Choroid plexus epithelial cell (primary cell): ENCODE results near the gene LAMA4.

Source experiments
- DNase-seq: peaks from one replicate; pipeline ENCODE4 v3.0.0-alpha.2; 2010; ENCODE audit warnings: low read depth
- H3K4me3 ChIP-seq: 2 replicates; pipeline ENCODE4 v1.5.1; 2011; ENCODE audit warnings: low read depth, mild to moderate bottlenecking, control low read depth, low read length, moderate library complexity
- TF ChIP-seq, protein P1 (sequence below): conservative IDR thresholded peaks from 2 replicates; pipeline ENCODE4 v1.5.1; 2011; ENCODE audit warnings: low read depth, mild to moderate bottlenecking, control low read depth, inconsistent platforms, low read length, moderate library complexity

LAMA4 gene

DNA sequence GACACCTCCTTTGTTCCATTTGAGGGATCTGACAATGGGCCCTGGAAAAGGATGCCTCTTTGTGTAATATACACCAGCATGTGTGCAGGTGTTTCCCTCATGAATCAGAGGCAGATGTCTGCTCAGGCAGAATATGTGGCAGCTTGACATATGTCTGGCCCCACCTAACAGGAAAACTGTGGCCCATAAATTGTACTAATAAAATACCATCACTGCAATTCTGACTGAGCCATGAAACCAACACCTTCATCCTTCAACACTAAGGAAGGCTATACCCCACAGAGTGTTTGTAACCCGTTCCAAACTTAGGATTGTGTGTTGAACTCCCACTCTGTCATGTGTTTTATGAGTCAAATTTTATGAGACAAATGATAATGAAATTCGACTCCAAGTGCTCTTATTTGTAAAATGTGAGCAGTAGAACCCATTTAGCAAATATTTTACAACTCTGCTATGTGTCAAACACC is 22.7 kb downstream of the LAMA4 start:
- TF ChIP-seq, protein P1, sequence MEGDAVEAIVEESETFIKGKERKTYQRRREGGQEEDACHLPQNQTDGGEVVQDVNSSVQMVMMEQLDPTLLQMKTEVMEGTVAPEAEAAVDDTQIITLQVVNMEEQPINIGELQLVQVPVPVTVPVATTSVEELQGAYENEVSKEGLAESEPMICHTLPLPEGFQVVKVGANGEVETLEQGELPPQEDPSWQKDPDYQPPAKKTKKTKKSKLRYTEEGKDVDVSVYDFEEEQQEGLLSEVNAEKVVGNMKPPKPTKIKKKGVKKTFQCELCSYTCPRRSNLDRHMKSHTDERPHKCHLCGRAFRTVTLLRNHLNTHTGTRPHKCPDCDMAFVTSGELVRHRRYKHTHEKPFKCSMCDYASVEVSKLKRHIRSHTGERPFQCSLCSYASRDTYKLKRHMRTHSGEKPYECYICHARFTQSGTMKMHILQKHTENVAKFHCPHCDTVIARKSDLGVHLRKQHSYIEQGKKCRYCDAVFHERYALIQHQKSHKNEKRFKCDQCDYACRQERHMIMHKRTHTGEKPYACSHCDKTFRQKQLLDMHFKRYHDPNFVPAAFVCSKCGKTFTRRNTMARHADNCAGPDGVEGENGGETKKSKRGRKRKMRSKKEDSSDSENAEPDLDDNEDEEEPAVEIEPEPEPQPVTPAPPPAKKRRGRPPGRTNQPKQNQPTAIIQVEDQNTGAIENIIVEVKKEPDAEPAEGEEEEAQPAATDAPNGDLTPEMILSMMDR, result no peak
- DNase-seq, result peak; percentile 57
- no peak overlapping the region for H3K4me3 ChIP-seq

DNA sequence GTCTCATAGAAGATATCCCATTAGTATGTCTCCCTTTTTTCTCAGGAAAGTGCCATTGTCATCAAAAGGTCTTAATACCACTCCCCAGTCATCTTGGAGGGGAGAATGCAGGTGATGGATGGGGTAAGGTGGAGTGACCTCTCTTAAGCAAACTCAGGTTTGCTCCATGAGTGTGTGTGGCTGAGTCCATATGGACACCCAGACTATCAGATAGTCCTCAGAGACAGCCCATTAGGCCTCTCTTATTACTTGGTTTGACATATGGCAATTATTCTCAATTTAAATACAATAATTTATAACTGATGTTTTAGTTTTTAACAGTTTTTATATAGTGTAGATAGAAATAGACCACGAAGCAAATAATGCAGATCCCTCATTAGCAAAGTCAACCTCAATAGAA is 23.2 kb downstream of the LAMA4 start:
- DNase-seq, result no peak
- TF ChIP-seq, protein P1, result no peak
- H3K4me3 ChIP-seq, result no peak overlapping the region

DNA sequence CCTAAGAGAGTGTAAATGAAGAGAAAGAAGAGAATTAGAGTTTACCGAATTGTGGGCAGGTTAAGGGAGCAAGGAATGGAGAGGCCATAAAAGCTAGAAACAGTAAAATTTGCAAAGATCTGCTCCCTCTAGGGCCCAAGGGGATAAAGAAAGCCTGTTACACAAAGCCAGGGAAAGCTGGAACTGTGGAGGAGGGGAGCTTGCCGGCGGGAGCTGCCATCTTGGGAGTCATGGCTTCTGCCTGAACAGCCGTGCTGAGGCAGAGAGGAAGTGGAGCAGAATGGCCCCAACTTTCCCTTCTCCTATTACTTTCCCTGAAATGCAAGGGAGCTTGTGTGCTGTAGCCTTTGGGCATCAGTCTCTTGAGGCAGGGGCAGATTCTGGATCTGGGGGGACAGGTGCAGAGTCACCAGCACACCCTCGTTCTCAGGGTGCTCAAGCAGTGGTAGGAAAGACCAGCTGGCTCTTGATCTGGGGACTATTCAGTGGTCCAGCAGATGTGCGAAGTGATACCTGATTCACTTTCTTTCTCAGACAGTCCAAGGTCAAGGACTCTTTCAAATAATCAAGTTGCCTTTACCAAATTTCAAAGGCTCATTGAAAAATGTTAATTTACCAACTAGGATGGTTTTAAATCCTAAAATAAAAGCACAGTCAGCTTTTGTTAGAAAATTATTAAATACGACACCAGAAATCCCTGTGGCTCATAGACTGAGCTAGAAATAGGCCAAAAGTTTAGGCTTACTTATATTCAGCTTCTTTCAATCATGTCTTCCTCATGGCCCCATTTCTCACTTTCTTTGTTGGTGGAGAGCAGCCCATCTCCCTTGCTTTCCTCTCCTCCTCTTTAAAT is 25.7 kb downstream of the LAMA4 start:
- TF ChIP-seq, protein P1, result no peak
- DNase-seq, result no peak
- H3K4me3 ChIP-seq, result no peak overlapping the region

DNA sequence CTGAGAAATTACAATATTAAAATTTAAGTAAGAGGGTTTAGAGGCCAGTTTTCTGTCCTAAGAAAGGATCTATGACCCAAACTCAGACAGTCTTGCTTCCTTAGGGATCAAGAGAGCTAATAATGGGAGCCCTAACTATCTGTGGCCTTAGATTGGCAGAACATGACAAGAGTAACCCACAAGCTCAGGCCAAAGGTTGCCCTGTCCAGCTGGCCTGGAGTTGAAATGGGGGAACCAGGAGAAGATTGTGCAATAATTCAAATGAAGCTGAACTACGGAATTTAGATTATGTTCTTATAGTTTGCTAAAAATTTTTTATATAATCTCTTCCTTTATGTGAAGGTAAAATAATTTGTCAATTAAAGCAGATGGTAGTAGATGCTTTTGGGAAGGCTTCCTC is 26.4 kb downstream of the LAMA4 start:
- no peak for DNase-seq
- TF ChIP-seq, protein P1, result no peak
- H3K4me3 ChIP-seq, result no peak overlapping the region

DNA sequence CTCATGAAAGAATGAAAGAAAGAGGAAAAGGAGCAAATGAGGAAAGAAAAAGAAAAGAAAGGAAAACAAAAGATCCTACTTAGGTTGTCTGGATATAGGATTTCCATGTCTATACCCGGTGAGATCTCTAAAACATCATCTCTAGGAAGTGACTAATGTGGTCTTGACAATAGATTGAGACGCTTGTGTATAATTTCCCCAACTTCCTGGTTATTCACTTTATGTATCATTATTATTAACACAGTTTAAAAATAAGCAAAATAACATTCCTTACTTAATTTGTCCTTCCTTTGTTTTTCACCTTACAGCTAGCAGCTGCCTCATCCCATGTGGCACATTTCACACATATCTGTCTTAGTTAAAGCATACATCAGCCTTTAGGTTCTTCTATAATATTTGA is 27.0 kb downstream of the LAMA4 start:
- TF ChIP-seq, protein P1, result no peak
- DNase-seq, result no peak

DNA sequence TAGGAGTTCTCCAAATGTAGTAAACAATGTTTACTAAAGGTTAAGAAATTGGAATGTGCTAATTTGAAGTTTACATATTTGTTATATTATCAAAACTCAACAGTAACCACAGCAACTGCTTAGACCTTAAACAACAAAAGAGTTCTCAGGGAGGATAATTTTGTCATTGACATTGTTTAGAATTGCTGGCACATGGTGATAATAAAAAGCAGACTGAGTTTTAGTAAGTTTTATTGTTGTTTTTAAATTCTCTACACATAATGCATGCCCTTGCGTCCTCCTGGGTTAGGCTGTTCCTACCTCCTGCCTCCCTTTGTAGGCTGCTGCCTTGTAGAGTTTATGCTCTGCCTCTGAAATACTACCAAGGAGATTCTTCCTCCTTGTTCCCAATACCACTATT is 28.7 kb downstream of the LAMA4 start:
- TF ChIP-seq, protein P1, result no peak
- DNase-seq, result peak; percentile 59
- no peak overlapping the region for H3K4me3 ChIP-seq

More for the DNA sequence above, 27.0 kb downstream of the LAMA4 start:
- H3K4me3 ChIP-seq, result no peak overlapping the region

DNA sequence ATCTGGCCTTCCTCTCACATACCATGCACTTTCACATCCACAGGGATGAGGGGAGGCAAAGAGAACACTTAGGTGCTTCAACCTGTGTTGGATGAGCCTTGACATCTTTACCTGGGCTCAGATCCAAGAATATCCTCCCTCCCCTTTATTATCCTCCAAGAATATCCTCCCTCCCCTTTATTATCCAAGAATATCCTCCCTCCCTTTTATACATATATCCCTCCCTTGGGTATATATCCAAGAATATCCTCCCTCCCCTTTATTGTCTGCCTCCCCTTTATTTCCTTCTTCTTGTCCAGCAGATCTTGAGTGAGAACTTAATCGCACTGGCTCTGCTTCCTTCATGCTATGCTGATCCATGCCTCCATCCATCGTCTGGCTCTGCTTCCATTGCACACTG is 30.3 kb downstream of the LAMA4 start:
- TF ChIP-seq, protein P1, result no peak
- no peak overlapping the region for H3K4me3 ChIP-seq

More for the DNA sequence above, 30.3 kb downstream of the LAMA4 start:
- no peak for DNase-seq
